Measurements from ENCODE around the gene RPS8.
A peak's percentile ranks its signal among the peaks of the same experiment; 100 is the strongest.
"Not testable (repeated sequence)": the region's sequence is repeated elsewhere in the genome, so short reads cannot be mapped to it uniquely, and the experiment has no call there.

Gene RPS8

GRCh38 chr1:44807364-44808062, 32.2 kb downstream of the RPS8 start:
- 5% methylated on average over 9 of the region's 16 CpGs for WGBS (ENCODE audit: insufficient coverage)
- peaks cover 4 to 38% (median 30%) of the 10 kb centered on the region in 4 experiments for H3K36me3 ChIP-seq (ENCODE audit: control insufficient read depth in 4 of 4, insufficient read depth in 4 of 4, low read length in 3 of 4)
- H3K27ac ChIP-seq (ENCODE audit: insufficient read depth in 1 of 2, low read depth in 1 of 2, low read length in 2 of 2, poor library complexity in 1 of 2, severe bottlenecking in 2 of 2): peak overlapping the region; percentile 92 to 97
- H3K4me1 ChIP-seq (ENCODE audit: control extremely low read depth in 1 of 4, control insufficient read depth in 4 of 4, insufficient read depth in 4 of 4, low read length in 3 of 4): peaks cover 11 to 65% (median 61%) of the 10 kb centered on the region in 4 experiments
- POLR2A ChIA-PET: interaction anchor here (1.0 to 3.5 kb wide), 7 partner anchors 8 to 86 kb away, joined by 4 to 64 read pairs (median 12); partner anchors contain the start of genes PLK3 and RNU5D-1
- CTCF ChIA-PET: interaction anchor here (1.1 to 7.8 kb wide), 8 partner anchors 8 to 86 kb away, joined by 3 to 69 read pairs (median 8); partner anchors contain the start of genes BEST4, PLK3 and RNU5D-1
- peak overlapping the region in 2 of 7 experiments; percentile 34 to 48 for H3K4me3 ChIP-seq (ENCODE audit: control insufficient read depth in 1 of 7, extremely low read depth in 1 of 7, insufficient read depth in 4 of 7, low read depth in 2 of 7, low read length in 6 of 7)
- H3K27me3 ChIP-seq (replicated peaks in 2 of 5; ENCODE audit: control insufficient read depth in 4 of 5, insufficient read depth in 5 of 5, low read length in 4 of 5): no peaks in the 10 kb centered on the region
- H3K9me3 ChIP-seq (ENCODE audit: control extremely low read depth in 1 of 5, control insufficient read depth in 4 of 5, insufficient read depth in 2 of 5, low read depth in 1 of 5, low read length in 4 of 5): no peaks in the 10 kb centered on the region
- peak; percentile 92 to 95 (median 95) for DNase-seq

GRCh38 chr1:44808063-44808937, 33.0 kb downstream of the RPS8 start, which contains the start of gene BTBD19:
Gene BTBD19 (plus strand): TSS chr1:44808523. CDS start chr1:44808821, 298 bp downstream.
- Histone ChIP-seq H3K27me3 (replicated peaks in 2 of 5; ENCODE audit: control insufficient read depth in 4 of 5, insufficient read depth in 5 of 5, low read length in 4 of 5) (no peaks in the 10 kb centered on the region), H3K4me1 (ENCODE audit: control extremely low read depth in 1 of 4, control insufficient read depth in 4 of 4, insufficient read depth in 4 of 4, low read length in 3 of 4) (peaks cover 11 to 68% (median 64%) of the 10 kb centered on the region in 4 experiments), H3K36me3 (ENCODE audit: control insufficient read depth in 4 of 4, insufficient read depth in 4 of 4, low read length in 3 of 4) (peaks cover 4 to 30% (median 24%) of the 10 kb centered on the region in 4 experiments), H3K4me3 (ENCODE audit: control insufficient read depth in 1 of 7, extremely low read depth in 1 of 7, insufficient read depth in 4 of 7, low read depth in 2 of 7, low read length in 6 of 7) (peak within 1 kb of the TSS in 4 of 7 experiments; percentile 33 to 54 (median 42)), H3K27ac (ENCODE audit: insufficient read depth in 1 of 2, low read depth in 1 of 2, low read length in 2 of 2, poor library complexity in 1 of 2, severe bottlenecking in 2 of 2) (peak within 1 kb of the TSS; percentile 92 to 97), H3K9me3 (ENCODE audit: control extremely low read depth in 1 of 5, control insufficient read depth in 4 of 5, insufficient read depth in 2 of 5, low read depth in 1 of 5, low read length in 4 of 5) (no peaks in the 10 kb centered on the region)
- DNase-seq: peak in 1 of 3 donors; percentile 42
- 34% methylated on average over 20 of the region's 23 CpGs for WGBS (ENCODE audit: insufficient coverage)
- ChIA-PET POLR2A (interaction anchor here (0.6 to 3.5 kb wide), 9 partner anchors 8 to 87 kb away, joined by 3 to 64 read pairs (median 7); partner anchors contain the start of genes PLK3 and RNU5D-1), CTCF (interaction anchor here (1.0 to 7.8 kb wide), 12 partner anchors 9 to 87 kb away, joined by 3 to 69 read pairs (median 6); partner anchors contain the start of genes BEST4, PLK3 and RNU5D-1)

DNA sequence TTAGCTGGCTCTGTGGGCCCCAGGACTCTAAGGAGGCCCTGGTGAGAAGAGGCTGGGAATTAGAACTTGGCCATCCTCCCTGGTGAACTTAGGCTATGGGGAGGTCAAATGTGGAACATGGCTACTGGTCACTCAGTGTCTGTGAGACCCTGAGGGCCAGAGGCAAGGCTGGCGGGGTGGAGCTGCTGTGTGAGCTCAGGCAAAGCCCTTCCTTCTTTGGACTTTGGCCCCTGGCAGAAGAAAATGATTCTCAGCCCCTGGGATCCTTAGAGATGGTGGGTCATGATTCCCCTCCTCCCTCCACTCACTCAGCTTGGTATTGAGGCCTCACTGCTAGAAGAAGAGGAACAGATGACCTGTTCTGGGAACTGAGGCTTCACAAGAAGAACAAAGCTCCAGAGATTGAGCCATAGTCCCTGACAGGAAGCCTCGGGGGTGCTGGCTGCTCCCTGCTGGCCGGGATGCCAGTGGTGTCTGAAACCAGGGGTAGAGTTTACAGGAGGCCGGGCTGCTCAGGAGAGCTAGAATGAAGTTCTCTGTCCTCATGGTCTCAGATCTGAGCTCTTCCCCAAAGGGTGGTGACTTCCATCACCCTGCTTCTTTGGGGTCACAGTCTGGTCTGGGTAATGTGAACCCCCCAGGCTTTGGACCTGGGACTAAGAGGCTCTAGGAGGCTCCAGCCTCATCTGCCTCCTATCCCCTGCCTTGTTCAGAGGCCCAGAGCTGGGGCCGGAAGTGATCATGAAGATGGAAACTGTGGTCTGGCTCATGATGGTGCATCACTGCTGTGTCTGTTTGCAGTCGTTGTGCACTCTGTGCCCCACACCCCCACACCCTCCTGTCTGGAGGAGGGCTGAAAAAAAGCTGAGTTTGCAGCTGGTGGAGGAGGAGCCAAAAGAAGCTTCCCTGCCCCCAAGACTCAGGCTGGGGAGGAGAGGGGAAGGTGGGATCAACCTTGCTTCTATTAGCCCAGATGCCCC, 33.9 kb downstream of the RPS8 start:
- H3K36me3 ChIP-seq (ENCODE audit: control insufficient read depth in 4 of 4, insufficient read depth in 4 of 4, low read length in 3 of 4): peaks cover 0 to 21% (median 15%) of the 10 kb centered on the region in 4 experiments
- H3K27ac ChIP-seq (ENCODE audit: insufficient read depth in 1 of 2, low read depth in 1 of 2, low read length in 2 of 2, poor library complexity in 1 of 2, severe bottlenecking in 2 of 2): peak overlapping the region; percentile 92 to 97
- H3K4me1 ChIP-seq (ENCODE audit: control extremely low read depth in 1 of 4, control insufficient read depth in 4 of 4, insufficient read depth in 4 of 4, low read length in 3 of 4): peaks cover 11 to 77% (median 71%) of the 10 kb centered on the region in 4 experiments
- POLR2A ChIA-PET: interaction anchor here (0.5 to 3.5 kb wide), 8 partner anchors 9 to 88 kb away, joined by 3 to 64 read pairs (median 10); partner anchors contain the start of genes PLK3 and RNU5D-1
- H3K27me3 ChIP-seq (replicated peaks in 2 of 5; ENCODE audit: control insufficient read depth in 4 of 5, insufficient read depth in 5 of 5, low read length in 4 of 5): no peaks in the 10 kb centered on the region
- DNase-seq: peak; percentile 63 to 91 (median 90)
- WGBS (ENCODE audit: insufficient coverage): 23% methylated on average over 4 of the region's 6 CpGs
- no peaks in the 10 kb centered on the region for H3K9me3 ChIP-seq (ENCODE audit: control extremely low read depth in 1 of 5, control insufficient read depth in 4 of 5, insufficient read depth in 2 of 5, low read depth in 1 of 5, low read length in 4 of 5)
- H3K4me3 ChIP-seq (ENCODE audit: control insufficient read depth in 1 of 7, extremely low read depth in 1 of 7, insufficient read depth in 4 of 7, low read depth in 2 of 7, low read length in 6 of 7): peak overlapping the region in 4 of 7 experiments; percentile 32 to 54 (median 42)
- CTCF ChIA-PET: interaction anchor here (0.9 to 7.8 kb wide), 12 partner anchors 9 to 88 kb away, joined by 3 to 69 read pairs (median 6); partner anchors contain the start of genes BEST4, PLK3 and RNU5D-1

DNA sequence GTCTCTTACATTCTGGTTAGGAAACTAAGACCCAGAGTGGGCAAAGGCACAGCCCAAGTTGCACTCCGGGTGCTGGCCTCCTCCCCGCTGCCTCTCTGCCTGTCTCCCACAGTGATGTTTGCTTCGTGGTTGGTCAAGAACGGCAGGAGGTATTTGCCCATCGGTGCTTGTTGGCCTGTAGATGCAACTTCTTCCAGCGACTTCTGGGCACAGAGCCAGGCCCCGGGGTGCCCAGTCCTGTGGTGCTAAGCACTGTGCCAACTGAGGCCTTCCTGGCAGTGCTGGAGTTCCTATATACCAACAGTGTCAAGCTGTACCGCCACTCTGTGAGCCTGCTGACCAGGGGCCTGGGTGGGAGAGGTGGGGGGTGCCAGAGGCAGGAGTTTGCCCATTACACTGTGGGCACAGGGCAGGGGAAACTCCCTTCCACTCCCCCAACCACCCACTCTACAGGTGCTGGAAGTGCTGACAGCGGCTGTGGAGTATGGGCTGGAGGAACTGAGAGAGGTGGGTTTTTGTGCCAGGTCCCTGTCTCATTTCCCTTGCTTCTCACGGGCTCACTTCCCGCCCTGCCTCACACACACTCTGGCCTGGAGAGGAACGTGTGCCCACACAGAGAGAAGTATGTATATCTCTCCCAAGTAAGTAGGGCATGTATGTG, 34.9 kb downstream of the RPS8 start:
- no peak overlapping the region for H3K4me3 ChIP-seq (ENCODE audit: control insufficient read depth in 1 of 7, extremely low read depth in 1 of 7, insufficient read depth in 4 of 7, low read depth in 2 of 7, low read length in 6 of 7)
- ChIA-PET CTCF (interaction anchor here (0.9 to 7.8 kb wide), 4 partner anchors 10 to 27 kb away, joined by 3 to 69 read pairs (median 30); partner anchors contain the start of genes BEST4 and PLK3), POLR2A (interaction anchor here (0.9 to 3.5 kb wide), 6 partner anchors 9 to 89 kb away, joined by 3 to 64 read pairs (median 22); partner anchors contain the start of genes PLK3 and RNU5D-1)
- no peaks in the 10 kb centered on the region for H3K9me3 ChIP-seq (ENCODE audit: control extremely low read depth in 1 of 5, control insufficient read depth in 4 of 5, insufficient read depth in 2 of 5, low read depth in 1 of 5, low read length in 4 of 5)
- peak in 2 of 3 donors; percentile 52 to 58 for DNase-seq
- 34% methylated on average over 10 of the region's 12 CpGs for WGBS (ENCODE audit: insufficient coverage)
- H3K36me3 ChIP-seq (ENCODE audit: control insufficient read depth in 4 of 4, insufficient read depth in 4 of 4, low read length in 3 of 4): peaks cover 0 to 14% (median 8%) of the 10 kb centered on the region in 4 experiments
- H3K4me1 ChIP-seq (ENCODE audit: control extremely low read depth in 1 of 4, control insufficient read depth in 4 of 4, insufficient read depth in 4 of 4, low read length in 3 of 4): peaks cover 11 to 85% (median 73%) of the 10 kb centered on the region in 4 experiments
- H3K27me3 ChIP-seq (replicated peaks in 2 of 5; ENCODE audit: control insufficient read depth in 4 of 5, insufficient read depth in 5 of 5, low read length in 4 of 5): no peaks in the 10 kb centered on the region
- H3K27ac ChIP-seq (ENCODE audit: insufficient read depth in 1 of 2, low read depth in 1 of 2, low read length in 2 of 2, poor library complexity in 1 of 2, severe bottlenecking in 2 of 2): peak overlapping the region in 1 of 2 experiments; percentile 97

GRCh38 chr1:44810762-44811105, 35.4 kb downstream of the RPS8 start:
- CTCF ChIA-PET: interaction anchor here (1.1 to 7.8 kb wide), 2 partner anchors 22 to 90 kb away, joined by 3 to 43 read pairs; partner anchors contain the start of gene BEST4
- peak overlapping the region in 1 of 2 experiments; percentile 97 for H3K27ac ChIP-seq (ENCODE audit: insufficient read depth in 1 of 2, low read depth in 1 of 2, low read length in 2 of 2, poor library complexity in 1 of 2, severe bottlenecking in 2 of 2)
- H3K36me3 ChIP-seq (ENCODE audit: control insufficient read depth in 4 of 4, insufficient read depth in 4 of 4, low read length in 3 of 4); H3K27me3 ChIP-seq (replicated peaks in 2 of 5; ENCODE audit: control insufficient read depth in 4 of 5, insufficient read depth in 5 of 5, low read length in 4 of 5); H3K9me3 ChIP-seq (ENCODE audit: control extremely low read depth in 1 of 5, control insufficient read depth in 4 of 5, insufficient read depth in 2 of 5, low read depth in 1 of 5, low read length in 4 of 5); H3K4me3 ChIP-seq (ENCODE audit: control insufficient read depth in 1 of 7, extremely low read depth in 1 of 7, insufficient read depth in 4 of 7, low read depth in 2 of 7, low read length in 6 of 7); DNase-seq: not testable (repeated sequence)
- WGBS (ENCODE audit: insufficient coverage): 85% methylated on average over 4 of the region's 4 CpGs
- POLR2A ChIA-PET: interaction anchor here (0.5 to 3.5 kb wide), 4 partner anchors 9 to 88 kb away, joined by 4 to 64 read pairs (median 7); partner anchors contain the start of gene PLK3
- peaks cover 11 to 85% (median 72%) of the 10 kb centered on the region in 4 experiments for H3K4me1 ChIP-seq (ENCODE audit: control extremely low read depth in 1 of 4, control insufficient read depth in 4 of 4, insufficient read depth in 4 of 4, low read length in 3 of 4)

Data from common myeloid progenitor, CD34-positive (primary cell).